HG02678 (cell line): ENCODE measurements around the gene ITGAX.
"Not testable (repeated sequence)": the region's sequence is repeated elsewhere in the genome, so short reads cannot be mapped to it uniquely, and the experiment has no call there.

ENCODE experiments used
- ATAC-seq: cut with Tn5 transposase; IDR thresholded peaks from one replicate; pipeline ENCODE4 v1.9.1; 2021; ENCODE audit warnings: mild to moderate bottlenecking, moderate library complexity; ENCODE audit not compliant: unreplicated experiment

The ITGAX gene

DNA sequence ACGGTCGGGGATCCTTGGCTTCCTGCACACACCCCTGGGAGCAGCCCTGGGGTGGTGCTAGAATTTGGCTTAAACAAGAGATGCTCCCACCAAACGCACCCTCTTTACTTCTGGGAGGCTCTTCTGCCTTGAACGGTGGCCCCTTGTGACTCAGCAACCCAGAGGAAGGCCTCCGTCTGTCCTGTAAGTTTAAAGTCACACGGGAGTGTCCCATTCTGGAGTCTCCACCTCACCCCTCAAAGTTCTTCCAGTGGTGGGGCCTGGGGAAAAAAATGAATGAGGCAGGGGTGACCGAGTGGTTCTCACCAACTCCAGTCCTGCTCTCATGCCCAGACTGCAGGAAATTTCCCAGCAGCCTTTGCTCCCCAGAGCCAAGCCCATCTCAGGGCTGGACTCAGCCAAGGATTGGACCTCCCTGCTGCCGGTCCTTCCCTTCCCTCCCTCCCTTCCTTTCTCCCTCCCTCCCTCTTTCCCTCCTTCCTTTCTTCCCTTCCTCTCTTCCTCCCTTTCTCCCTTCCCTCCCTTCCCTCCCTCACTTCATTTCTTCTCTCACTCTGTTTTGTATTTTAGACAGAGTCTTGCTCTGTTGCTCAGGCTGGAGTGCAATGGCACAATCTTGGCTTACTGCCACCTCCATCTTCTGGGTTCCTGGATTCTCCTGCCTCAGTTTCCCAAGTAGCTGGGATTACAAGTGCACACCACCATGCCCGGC is 49.5 kb downstream of the ITGAX start:
- ATAC-seq, result no peak

GRCh38 chr16:31407406-31407805 is 52.4 kb downstream of the ITGAX start:
- no peak for ATAC-seq

- ATAC-seq, result no peak
These were observed 54.5 kb downstream of the ITGAX start for GRCh38 chr16:31409433-31409832.

- no peak for ATAC-seq
These were observed 55.1 kb downstream of the ITGAX start for GRCh38 chr16:31410082-31410481.

DNA sequence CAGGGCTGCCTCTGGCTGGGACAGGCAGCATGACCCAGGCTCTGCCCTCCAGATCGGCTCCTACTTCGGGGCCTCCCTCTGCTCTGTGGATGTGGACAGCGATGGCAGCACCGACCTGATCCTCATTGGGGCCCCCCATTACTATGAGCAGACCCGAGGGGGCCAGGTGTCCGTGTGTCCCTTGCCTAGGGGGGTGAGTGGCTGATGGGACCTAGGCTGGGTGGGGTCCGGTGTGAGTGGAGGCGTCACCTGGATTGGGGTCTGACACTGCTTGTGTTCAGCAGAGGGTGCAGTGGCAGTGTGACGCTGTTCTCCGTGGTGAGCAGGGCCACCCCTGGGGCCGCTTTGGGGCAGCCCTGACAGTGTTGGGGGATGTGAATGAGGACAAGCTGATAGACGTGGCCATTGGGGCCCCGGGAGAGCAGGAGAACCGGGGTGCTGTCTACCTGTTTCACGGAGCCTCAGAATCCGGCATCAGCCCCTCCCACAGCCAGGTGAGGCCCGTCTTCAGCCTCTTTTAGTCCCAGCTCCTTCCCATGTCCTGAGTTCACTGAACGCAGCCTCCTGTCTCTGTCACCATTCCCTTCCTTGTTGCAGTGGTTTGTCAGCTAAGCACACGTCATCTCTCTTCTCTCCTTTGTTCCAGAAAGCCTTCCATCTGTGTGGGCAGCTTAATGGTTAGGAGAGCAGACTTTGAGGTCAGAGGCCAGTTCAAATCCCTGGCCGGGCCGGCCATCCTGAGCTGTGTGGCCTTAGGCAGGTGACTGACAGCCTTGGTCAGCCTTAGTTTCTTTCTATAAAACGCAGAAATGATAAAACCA is 56.3 kb downstream of the ITGAX start:
- no peak for ATAC-seq

DNA sequence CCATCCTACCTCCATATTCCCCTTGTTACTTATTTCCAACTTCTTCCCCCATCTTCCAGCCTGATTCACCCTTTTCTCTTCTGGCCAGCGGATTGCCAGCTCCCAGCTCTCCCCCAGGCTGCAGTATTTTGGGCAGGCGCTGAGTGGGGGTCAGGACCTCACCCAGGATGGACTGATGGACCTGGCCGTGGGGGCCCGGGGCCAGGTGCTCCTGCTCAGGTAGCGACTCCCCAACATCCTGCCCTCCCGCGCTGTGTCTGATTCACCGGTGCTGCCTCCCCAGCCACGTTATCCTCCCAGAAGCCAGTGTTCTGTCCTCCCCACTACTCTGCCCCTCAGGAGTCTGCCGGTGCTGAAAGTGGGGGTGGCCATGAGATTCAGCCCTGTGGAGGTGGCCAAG is 57.8 kb downstream of the ITGAX start:
- no peak for ATAC-seq

DNA sequence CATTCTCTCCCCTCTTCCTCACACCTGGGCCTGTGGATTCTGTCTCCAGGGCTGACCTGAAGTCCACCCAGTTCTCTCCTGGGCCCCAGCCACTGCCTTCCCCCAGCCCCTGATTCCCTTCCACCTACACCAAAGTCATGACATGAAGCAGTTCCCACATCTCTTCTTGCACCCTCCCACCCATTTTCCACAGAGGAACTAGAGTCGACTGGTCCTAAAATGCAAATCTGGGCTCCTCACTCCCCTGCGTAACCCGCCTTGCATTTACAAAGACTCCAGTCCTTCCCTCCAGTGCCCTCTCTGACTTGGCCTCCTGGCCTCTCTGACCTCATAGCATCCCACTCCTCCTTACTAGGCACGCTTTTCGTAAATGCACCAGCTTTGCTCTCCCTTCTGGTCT is 58.4 kb downstream of the ITGAX start:
- no peak for ATAC-seq

- no peak for ATAC-seq
These were observed 59.0 kb downstream of the ITGAX start for GRCh38 chr16:31413943-31414342.

DNA sequence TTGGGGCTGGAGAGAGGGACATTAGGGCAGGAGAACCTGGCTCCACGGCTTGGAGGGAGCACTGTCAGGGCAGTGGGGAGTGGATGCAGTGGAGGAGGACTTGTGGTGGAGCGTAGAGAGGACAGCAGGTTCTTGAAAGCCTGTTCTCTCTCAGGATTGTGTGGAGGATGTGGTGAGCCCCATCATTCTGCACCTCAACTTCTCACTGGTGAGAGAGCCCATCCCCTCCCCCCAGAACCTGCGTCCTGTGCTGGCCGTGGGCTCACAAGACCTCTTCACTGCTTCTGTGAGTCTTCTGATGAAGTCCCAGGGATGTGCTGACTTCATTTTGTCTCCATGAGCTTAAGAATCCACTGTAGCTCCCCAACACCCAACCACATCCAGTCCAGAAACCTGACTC is 59.7 kb downstream of the ITGAX start:
- ATAC-seq, result no peak

DNA sequence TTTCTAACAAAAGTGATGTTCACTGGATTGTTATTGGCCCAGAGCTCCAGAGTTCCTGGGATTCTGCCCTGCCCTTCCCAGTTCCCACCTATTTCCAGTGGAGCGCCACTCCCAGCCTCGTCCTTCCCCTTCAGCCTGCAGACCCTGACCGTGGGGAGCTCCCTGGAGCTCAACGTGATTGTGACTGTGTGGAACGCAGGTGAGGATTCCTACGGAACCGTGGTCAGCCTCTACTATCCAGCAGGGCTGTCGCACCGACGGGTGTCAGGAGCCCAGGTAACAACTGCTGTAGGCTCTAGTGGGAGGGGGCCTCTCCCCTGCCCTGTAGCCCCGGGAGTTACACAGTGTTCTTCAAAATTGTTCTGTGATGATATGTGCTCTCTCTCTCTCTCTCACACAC is 61.4 kb downstream of the ITGAX start:
- ATAC-seq, result no peak

- not testable (repeated sequence) for ATAC-seq
These were observed 62.1 kb downstream of the ITGAX start for GRCh38 chr16:31417036-31417435.

DNA sequence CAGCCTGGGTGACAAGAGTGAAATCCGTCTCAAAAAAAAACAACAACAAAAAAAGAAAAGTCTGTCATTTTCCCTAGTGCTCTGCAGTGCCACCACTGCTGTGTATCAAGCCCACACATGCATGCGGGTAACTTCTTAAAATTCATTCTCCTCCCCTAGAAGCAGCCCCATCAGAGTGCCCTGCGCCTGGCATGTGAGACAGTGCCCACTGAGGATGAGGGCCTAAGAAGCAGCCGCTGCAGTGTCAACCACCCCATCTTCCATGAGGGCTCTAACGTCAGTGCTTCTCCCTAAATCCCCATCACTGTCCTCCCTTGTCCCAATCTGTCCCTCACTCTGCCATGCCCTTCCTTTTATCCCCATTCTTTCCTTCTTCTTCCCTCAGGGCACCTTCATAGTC is 62.9 kb downstream of the ITGAX start:
- ATAC-seq, result no peak

GRCh38 chr16:31420037-31420436 is 65.1 kb downstream of the ITGAX start:
- no peak for ATAC-seq

GRCh38 chr16:31421587-31421986 is 66.6 kb downstream of the ITGAX start:
- no peak for ATAC-seq

DNA sequence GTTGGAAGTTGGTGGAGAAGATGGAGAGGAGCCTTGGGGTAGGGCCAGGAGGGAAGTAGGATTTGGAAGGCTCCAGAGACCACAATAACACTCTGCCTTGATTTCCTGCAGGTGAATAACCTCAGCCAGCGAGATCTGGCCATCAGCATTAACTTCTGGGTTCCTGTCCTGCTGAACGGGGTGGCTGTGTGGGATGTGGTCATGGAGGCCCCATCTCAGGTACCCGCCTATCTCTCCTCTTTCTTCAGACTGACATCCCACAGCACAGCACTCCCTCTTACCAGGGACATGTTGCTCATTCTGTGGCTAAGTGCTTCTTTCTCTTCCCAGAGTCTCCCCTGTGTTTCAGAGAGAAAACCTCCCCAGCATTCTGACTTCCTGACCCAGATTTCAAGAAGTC is 68.3 kb downstream of the ITGAX start:
- no peak for ATAC-seq

GRCh38 chr16:31423801-31424200 is 68.8 kb downstream of the ITGAX start:
- no peak for ATAC-seq

- ATAC-seq, result no peak
These were observed 72.7 kb downstream of the ITGAX start for GRCh38 chr16:31427441-31428278.

DNA sequence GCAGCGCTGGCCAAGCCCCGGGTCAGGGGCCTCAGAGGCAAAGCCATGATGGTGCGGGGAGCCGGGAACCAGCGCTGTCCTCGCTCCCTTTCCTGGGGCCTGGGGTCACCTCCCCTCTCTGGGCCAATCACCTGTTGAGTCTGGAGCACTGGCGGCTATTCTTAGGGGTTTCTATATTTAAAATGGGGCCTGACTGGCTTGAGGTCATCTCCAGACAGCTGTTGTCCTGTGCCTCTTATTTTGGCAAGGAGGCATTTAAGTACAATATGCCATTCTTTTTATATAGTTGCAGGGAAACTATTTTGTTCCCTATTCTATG is 73.3 kb downstream of the ITGAX start, which contains the start of gene COX6A2:
COX6A2 (minus strand) TSS at position 82 of the 319 bp plus-strand sequence; CDS start at position 47, 35 bp downstream.
- ATAC-seq, result no peak

DNA sequence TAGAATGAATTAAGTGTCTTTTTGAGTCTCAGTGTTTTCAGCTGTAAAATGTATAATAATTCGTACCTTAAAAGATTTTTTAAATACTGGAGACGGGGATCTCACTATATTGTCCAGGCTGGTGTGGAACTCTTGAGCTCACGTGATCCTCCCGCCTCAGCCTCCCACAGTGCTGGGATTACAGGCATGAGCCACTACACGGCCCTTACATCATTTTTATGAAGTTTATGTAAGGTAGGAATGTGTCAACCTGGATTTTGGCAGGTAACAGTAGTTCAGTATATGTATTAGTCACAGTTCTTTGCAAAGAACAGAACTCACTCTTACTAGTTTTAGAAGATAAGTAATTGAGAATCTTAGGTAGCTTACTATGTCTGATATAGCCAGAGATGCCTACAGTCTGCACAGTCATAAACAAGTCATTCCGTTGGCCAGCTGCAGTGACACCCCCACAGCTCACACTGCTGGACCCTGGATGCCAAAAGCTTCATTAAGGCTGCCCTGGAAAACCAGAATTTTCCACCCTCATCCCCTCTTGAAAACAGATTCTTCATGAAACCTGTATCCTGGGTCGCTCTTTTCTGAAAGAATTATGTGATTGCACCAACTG is 73.8 kb downstream of the ITGAX start:
- no peak for ATAC-seq

DNA sequence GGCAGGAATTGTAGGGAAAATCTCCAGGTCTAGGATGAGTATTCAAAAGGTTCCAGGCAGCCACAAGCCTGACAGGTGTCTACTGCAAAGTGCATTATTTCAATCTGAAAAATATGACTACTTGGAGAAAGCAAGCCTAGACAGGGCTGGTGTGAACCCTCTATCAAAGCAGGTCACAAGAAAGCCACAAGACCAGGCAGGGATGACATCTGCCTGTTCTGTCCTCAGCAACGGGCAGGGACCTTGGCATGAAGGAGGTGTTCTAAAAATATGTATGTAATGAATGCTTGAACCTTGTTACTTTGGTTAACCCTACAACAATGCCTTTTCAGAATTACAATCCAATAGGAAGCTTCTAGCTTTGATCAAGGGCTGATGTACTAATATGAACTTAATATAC is 74.3 kb downstream of the ITGAX start:
- ATAC-seq, result no peak

DNA sequence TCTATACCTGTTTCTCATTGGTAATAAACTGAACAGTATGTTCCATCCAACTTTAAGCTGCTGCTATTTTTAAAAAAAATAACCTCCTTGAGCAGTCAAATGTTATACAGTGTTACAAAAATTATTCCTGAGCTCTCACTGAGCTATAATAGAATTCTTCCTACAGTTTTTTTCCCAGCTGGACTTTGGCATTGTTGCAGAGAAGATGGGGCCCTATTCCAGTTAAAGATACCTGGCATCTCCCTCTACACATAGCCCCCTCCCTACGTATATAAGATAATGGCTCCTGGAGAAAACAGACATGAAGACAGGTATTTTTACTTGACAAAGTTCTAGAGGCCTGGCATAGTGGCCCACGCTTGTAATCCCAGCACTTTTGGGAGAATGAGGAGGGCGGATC is 74.8 kb downstream of the ITGAX start:
- no peak for ATAC-seq
